NCI-H1048 (cell line): ENCODE results near the gene UBL7.
"Not testable (repeated sequence)": the region's sequence is repeated elsewhere in the genome, so short reads cannot be mapped to it uniquely, and the experiment has no call there.

ENCODE experiments used
- DNase-seq: peaks from one replicate; lab custom pipeline; 2025; lab: John Stamatoyannopoulos, UW

UBL7 gene

GRCh38 chr15:74463634-74464033 lies 2.7 kb upstream of the UBL7 start:
- no peak for DNase-seq

GRCh38 chr15:74461847-74462511 lies 1.0 kb upstream of the UBL7 start:
- DNase-seq: no peak

- DNase-seq: no peak
These were observed 662 bp downstream of the UBL7 start for GRCh38 chr15:74460298-74460697.

GRCh38 chr15:74459798-74460197 lies 1.2 kb downstream of the UBL7 start:
- not testable (repeated sequence) for DNase-seq

- no peak for DNase-seq
These were observed 2.5 kb downstream of the UBL7 start for GRCh38 chr15:74458473-74458872.

- not testable (repeated sequence) for DNase-seq
These were observed 3.9 kb downstream of the UBL7 start for GRCh38 chr15:74457036-74457435.

- DNase-seq: no peak
These were observed 6.0 kb downstream of the UBL7 start for GRCh38 chr15:74454764-74455500.

- no peak for DNase-seq
These were observed 6.8 kb downstream of the UBL7 start for GRCh38 chr15:74453925-74454763.

GRCh38 chr15:74451861-74452835 lies 8.8 kb downstream of the UBL7 start:
- no peak for DNase-seq

- DNase-seq: no peak
These were observed 9.6 kb downstream of the UBL7 start for GRCh38 chr15:74451322-74451721.

- no peak for DNase-seq
These were observed 11.2 kb downstream of the UBL7 start for GRCh38 chr15:74449643-74450205.

GRCh38 chr15:74449095-74449494 lies 11.9 kb downstream of the UBL7 start:
- DNase-seq: no peak

GRCh38 chr15:74445816-74446763 lies 14.9 kb downstream of the UBL7 start:
- no peak for DNase-seq

- DNase-seq: no peak
These were observed 16.6 kb downstream of the UBL7 start for GRCh38 chr15:74444106-74445062.

- no peak for DNase-seq
These were observed 17.7 kb downstream of the UBL7 start for GRCh38 chr15:74443100-74443909.

- DNase-seq: no peak
These were observed 18.4 kb downstream of the UBL7 start for GRCh38 chr15:74442604-74443003.

- DNase-seq: no peak
These were observed 18.9 kb downstream of the UBL7 start for GRCh38 chr15:74442063-74442462.
